Thoracic aorta (tissue), 2 donors: Measurements from ENCODE around the gene UBASH3A. TPM values are rescaled to one million over a fixed set of nuclear protein-coding genes. Genes with fewer than 3 reads are reported as not detected.

Experiments used
- ATAC-seq: fragments of 150-250 bp; one replicate; pipeline ENCODE4 v1.8.0; 2017; ENCODE audit warnings: low read depth; ENCODE audit not compliant: insufficient number of reproducible peaks, low FRiP score
- DNase-seq: peaks from one replicate; pipeline ENCODE4 v3.0.0-alpha.2; 2020; ENCODE audit warnings: low spot score
- H3K27ac ChIP-seq, 2 donors: fragments of 200-600 bp; sonication (generic); 1 replicate in 1 of 2; 2 replicates in 1 of 2; pipeline ENCODE4 v1.5.1; 2016; ENCODE audit warnings: mild to moderate bottlenecking in 2 of 2, moderate library complexity in 2 of 2
- H3K27me3 ChIP-seq: fragments of 200-600 bp; sonication (generic); replicated peaks from 2 replicates; pipeline ENCODE4 v1.6.0; 2016; ENCODE audit warnings: mild to moderate bottlenecking; ENCODE audit not compliant: insufficient read depth
- H3K36me3 ChIP-seq: fragments of 200-600 bp; sonication (generic); one replicate; pipeline ENCODE4 v1.5.1; 2016
- H3K4me1 ChIP-seq, 2 donors: fragments of 200-600 bp; sonication (generic); 1 replicate in 1 of 2; 2 replicates in 1 of 2; pipeline versions ENCODE4 v1.5.1 to v1.6.0; 2016; ENCODE audit warnings: low read depth in 2 of 2, mild to moderate bottlenecking in 1 of 2; ENCODE audit not compliant: control insufficient read depth in 1 of 2
- H3K4me3 ChIP-seq: fragments of 200-600 bp; sonication (generic); 2 replicates; pipeline ENCODE4 v1.5.1; 2016; ENCODE audit warnings: mild to moderate bottlenecking
- H3K9me3 ChIP-seq: fragments of 200-600 bp; sonication (generic); 2 replicates; pipeline ENCODE4 v1.5.1; 2016
- total RNA-seq, 2 donors: library from RNA; depleted of rRNA; stranded (reverse); fragments of >200 nt; gene quantifications; one replicate each; pipeline versions ENCODE4 v1.1.0 to v1.2.3, GENCODE V29; 2016
- TF ChIP-seq, protein P1 (sequence below): fragments of 200-600 bp; sonication (generic); IDR thresholded peaks from one replicate; pipeline ENCODE4 v1.5.1; 2019; ENCODE audit warnings: antibody characterized with exemption

UBASH3A gene
- total RNA-seq, 2 donors from 2014 or later: 1.2 to 1.3 TPM

DNA sequence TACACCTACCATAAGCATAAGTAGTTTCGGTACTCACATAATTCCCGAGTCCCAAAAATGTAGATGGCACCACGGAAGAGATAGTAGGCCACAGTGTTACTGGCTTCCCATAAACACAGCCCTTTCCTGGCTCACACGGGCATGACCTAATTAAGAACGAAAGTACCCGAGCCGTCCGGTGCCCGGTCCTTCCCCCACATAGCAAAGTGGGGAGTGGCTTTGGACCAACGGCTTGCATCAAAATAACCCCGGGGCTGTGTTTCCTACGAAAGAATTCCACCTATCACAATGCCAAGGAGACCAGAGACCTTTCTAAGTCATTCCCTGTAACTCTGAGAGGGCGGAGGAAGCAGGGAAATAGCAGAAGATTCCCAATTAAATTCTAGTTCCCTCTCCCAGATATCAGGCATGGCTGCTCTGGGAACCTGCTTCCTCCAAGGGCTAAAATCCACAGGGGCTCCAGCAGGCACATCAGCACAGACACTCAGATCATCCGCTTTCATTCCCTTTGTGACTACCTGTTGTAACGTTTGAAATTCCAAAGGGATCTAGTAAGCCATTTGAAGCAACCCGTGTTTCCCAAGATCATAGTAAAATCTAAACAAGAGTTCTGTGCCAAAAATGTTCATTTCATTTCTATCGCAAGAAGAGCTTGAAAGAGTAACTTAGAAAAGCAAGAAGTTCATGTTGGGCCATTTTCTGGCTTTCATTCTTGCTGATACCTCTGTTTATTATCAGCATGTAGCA lies 7.6 kb upstream of the UBASH3A start, which contains the start of gene TMPRSS3:
Gene TMPRSS3 (minus strand): TSS at position 148 of the 747 bp plus-strand sequence. CDS start 635 bp downstream, outside the sequence.
- no peaks in the 10 kb centered on the region for H3K9me3 ChIP-seq
- DNase-seq: no peak
- ATAC-seq: no peak
- TF ChIP-seq, protein P1, sequence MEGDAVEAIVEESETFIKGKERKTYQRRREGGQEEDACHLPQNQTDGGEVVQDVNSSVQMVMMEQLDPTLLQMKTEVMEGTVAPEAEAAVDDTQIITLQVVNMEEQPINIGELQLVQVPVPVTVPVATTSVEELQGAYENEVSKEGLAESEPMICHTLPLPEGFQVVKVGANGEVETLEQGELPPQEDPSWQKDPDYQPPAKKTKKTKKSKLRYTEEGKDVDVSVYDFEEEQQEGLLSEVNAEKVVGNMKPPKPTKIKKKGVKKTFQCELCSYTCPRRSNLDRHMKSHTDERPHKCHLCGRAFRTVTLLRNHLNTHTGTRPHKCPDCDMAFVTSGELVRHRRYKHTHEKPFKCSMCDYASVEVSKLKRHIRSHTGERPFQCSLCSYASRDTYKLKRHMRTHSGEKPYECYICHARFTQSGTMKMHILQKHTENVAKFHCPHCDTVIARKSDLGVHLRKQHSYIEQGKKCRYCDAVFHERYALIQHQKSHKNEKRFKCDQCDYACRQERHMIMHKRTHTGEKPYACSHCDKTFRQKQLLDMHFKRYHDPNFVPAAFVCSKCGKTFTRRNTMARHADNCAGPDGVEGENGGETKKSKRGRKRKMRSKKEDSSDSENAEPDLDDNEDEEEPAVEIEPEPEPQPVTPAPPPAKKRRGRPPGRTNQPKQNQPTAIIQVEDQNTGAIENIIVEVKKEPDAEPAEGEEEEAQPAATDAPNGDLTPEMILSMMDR: no peak
- H3K27me3 ChIP-seq: no peaks in the 10 kb centered on the region
- no peak within 1 kb of the TSS for H3K27ac ChIP-seq
- H3K36me3 ChIP-seq: no peaks in the 10 kb centered on the region
- no peak within 1 kb of the TSS for H3K4me3 ChIP-seq
- H3K4me1 ChIP-seq: no peaks in the 10 kb centered on the region

DNA sequence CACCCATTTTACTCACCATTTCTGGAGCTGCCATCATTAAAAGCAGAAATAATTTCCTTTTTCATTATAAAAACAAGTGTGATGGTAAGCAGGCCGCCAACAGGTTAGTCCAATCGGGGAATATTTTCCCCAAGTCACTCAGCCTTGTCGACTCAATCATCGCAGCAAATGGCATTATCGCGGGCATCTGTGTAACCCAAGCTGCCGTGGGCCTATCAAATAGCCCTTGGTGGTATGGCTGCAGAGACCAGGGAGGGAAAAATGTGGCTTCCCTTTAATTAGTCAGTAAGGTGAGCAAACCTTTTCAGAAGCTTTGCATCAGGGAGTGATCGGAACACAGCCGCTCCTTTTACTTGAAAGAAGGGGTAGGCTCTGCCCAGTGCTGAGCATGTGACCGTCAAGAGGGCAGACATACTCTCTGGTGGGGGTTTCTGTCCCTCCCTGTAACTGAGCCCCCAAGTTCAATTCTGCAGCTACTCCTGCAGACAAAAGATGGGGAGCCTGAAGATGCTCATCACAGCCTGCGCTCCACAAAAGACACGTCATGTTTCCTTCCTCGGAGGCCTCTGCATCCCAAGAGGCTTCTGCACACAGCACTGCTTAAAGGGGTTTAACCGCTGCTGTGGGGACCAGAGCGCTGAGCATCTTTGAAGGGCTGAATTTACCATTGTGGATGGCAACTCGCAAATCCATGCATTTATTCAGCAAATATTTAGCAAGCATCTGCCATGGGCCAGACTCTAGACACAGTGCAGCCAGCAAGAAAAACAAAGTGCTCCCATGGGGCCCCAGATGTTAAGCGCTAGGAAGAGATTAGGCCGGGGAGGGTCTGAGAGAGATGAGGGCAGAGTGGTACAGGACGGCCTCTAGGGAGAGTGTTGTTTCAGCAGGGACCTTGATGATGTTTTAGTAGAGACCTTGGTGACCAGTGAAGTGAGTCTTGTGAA lies 6.6 kb upstream of the UBASH3A start:
- Histone ChIP-seq H3K27ac (no peak overlapping the region), H3K27me3 (no peaks in the 10 kb centered on the region), H3K36me3 (no peaks in the 10 kb centered on the region), H3K4me3 (no peak overlapping the region), H3K9me3 (peaks cover 3% of the 10 kb centered on the region), H3K4me1 (no peaks in the 10 kb centered on the region)
- no peak for DNase-seq
- ATAC-seq: no peak
- TF ChIP-seq, protein P1: no peak

DNA sequence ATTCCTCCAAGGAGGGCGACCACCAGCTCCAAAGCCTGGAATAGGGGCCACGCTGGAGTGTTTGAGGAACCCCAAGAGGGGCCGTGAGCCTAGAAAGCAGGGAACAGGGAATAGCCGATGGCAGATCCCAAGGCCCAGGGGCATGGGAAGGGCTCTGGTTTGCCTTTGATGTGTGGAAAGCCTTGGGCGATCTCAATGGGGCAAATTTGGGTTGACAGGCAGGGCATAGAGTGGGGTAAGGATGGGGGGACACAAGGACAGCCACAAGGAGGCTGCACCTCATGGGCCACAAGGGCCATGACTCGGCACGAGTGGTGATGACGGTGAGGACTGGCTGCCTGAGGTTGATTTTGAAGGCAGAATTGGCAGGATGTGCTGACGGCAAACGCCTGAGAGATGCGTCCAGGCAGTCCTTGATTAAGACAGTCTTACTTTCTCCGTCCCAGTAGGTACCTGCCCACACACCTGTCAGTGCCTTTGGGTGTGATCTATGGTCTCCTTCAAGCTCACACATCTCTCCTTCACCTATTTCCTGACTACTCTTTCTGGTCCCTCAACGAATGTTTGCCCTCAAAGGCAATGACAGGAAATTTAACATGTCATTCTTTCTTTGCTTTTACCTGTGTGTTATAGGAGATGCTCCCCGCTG lies 5.8 kb upstream of the UBASH3A start:
- H3K9me3 ChIP-seq: peaks cover 3% of the 10 kb centered on the region
- TF ChIP-seq, protein P1: no peak
- no peak overlapping the region for H3K27ac ChIP-seq
- DNase-seq (no peak), ATAC-seq (no peak)
- H3K27me3 ChIP-seq: no peaks in the 10 kb centered on the region
- no peak overlapping the region for H3K4me3 ChIP-seq
- H3K36me3 ChIP-seq: no peaks in the 10 kb centered on the region
- H3K4me1 ChIP-seq: no peaks in the 10 kb centered on the region

DNA sequence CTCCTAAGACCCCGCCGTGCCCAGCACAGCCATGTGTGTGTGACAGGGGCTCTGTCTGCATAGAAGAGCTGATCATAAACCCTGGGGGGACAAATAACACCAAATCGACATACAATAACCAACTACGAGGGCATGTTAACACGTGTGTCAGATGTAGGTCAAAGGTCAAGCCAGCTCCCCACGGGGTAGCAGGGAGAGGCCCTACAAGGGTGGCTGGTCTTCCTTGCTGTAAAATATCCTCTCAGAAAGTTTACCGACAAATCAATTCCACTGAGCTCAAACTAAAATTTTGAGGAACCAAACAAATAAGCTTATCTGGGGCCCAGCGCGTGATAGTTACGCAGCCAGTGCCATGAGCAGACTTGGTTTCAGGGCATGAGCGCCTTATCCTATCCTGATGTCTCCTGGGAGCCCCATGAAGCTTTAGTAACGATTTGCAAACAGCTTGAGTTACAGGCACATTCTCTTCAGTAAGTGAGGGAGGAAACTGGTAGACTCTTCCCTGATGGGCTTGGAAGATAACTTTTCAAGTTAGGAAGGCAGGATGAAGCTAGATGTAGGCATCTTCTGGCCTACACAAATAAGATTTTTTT lies 5.2 kb upstream of the UBASH3A start:
- H3K4me3 ChIP-seq: no peak overlapping the region
- H3K27ac ChIP-seq: no peak overlapping the region
- ATAC-seq (no peak), DNase-seq (no peak)
- no peaks in the 10 kb centered on the region for H3K4me1 ChIP-seq
- H3K36me3 ChIP-seq: no peaks in the 10 kb centered on the region
- peaks cover 3% of the 10 kb centered on the region for H3K9me3 ChIP-seq
- H3K27me3 ChIP-seq: no peaks in the 10 kb centered on the region
- TF ChIP-seq, protein P1: no peak
